Spleen (tissue), 11 donors: Measurements from ENCODE around the gene BNC1. TPM values are rescaled to one million over a fixed set of nuclear protein-coding genes. Genes with fewer than 3 reads are reported as not detected.

Source experiments
- DNase-seq: peaks from one replicate; pipeline ENCODE4 v3.0.0-alpha.2; 2020
- H3K27ac ChIP-seq, 8 donors: fragments of 200-600 bp; sonication (generic) in 7 of 8; 1 replicate in 4 of 8; 2 replicates in 4 of 8; pipeline versions ENCODE4 v1.5.0 to v1.8.0; 2016 to 2021; ENCODE audit warnings: inconsistent platforms in 4 of 8, mild to moderate bottlenecking in 4 of 8, moderate library complexity in 1 of 8
- H3K27me3 ChIP-seq, 7 donors: fragments of 200-600 bp; sonication (generic) in 6 of 7; replicated peaks in 1 of 7; 1 replicate in 4 of 7; 2 replicates in 3 of 7; pipeline versions ENCODE4 v1.5.0 to v1.8.0; 2016 to 2021; ENCODE audit warnings: inconsistent platforms in 3 of 7, mild to moderate bottlenecking in 1 of 7
- H3K36me3 ChIP-seq, 6 donors: fragments of 200-600 bp; sonication (generic) in 5 of 6; 1 replicate in 4 of 6; 2 replicates in 2 of 6; pipeline versions ENCODE4 v1.5.0 to v1.8.0; 2016 to 2021; ENCODE audit warnings: inconsistent platforms in 2 of 6
- H3K4me1 ChIP-seq, 6 donors: fragments of 200-600 bp; sonication (generic) in 5 of 6; 1 replicate in 3 of 6; 2 replicates in 3 of 6; pipeline versions ENCODE4 v1.5.0 to v1.8.0; 2016 to 2021; ENCODE audit warnings: inconsistent platforms in 3 of 6
- H3K4me3 ChIP-seq, 8 donors: fragments of 200-600 bp; sonication (generic) in 7 of 8; 1 replicate in 4 of 8; 2 replicates in 4 of 8; pipeline versions ENCODE4 v1.5.0 to v1.8.0; 2016 to 2021; ENCODE audit warnings: inconsistent platforms in 4 of 8, mild to moderate bottlenecking in 4 of 8, moderate library complexity in 2 of 8
- H3K9me3 ChIP-seq, 8 donors: fragments of 200-600 bp; sonication (generic) in 7 of 8; 1 replicate in 4 of 8; 2 replicates in 4 of 8; pipeline versions ENCODE4 v1.5.0 to v1.8.0; 2016 to 2021; ENCODE audit warnings: inconsistent platforms in 4 of 8
- POLR2A ChIP-seq, 3 donors: fragments of 450-650 bp; IDR thresholded peaks; one replicate each; pipeline ENCODE4 v1.5.1; 2017; ENCODE audit warnings: antibody characterized with exemption in 3 of 3, mild to moderate bottlenecking in 1 of 3
- POLR2AphosphoS5 ChIP-seq, 3 donors: sonication (generic); formaldehyde crosslinking; IDR thresholded peaks; one replicate each; pipeline ENCODE4 v1.5.1; 2017; ENCODE audit warnings: antibody characterized with exemption in 3 of 3
- WGBS, 5 donors: extraction: QIAGEN DNeasy Blood & Tissue Kit in 3 of 5; methylation state at CpG; one replicate each; pipeline versions ENCODE4 v1.1.5 to v1.1.7; 2013 to 2018; 5-methylcytosine and 5-hydroxymethylcytosine counted together
- intact Hi-C: fragments of 100-400 bp; cut with DNase I; formaldehyde crosslinking; loops from one replicate; pipeline ENCODE4 v1.15.0; 2023; ENCODE audit warnings: low total_unique reads
- polyA plus RNA-seq, 3 donors: library from polyadenylated mRNA; stranded (reverse); fragments of 200-250 nt; gene quantifications; one replicate each; pipeline ENCODE4 v1.2.1, GENCODE V29; 2013
- total RNA-seq, 7 donors: library from RNA; depleted of rRNA in 3 of 7; stranded (reverse); fragments of >200 nt in 3 of 7; fragmentation: NEBNext Ultra II Directional in 4 of 7; extraction: Animal tissue kit (Norgen Biotek cat#: 25700) in 4 of 7; gene quantifications; one replicate each; pipeline versions ENCODE4 v1.1.0 to v1.2.1, GENCODE V29; 2016 to 2021
- TF ChIP-seq, protein P1 (sequence below), 11 experiments: fragments of 200-600 bp in 7 of 11; fragments of 450-650 bp in 4 of 11; sonication (generic) in 4 of 11; IDR thresholded peaks in 8 of 11; conservative IDR thresholded peaks in 3 of 11; 1 replicate in 7 of 11; 2 replicates in 4 of 11; pipeline versions ENCODE4 v1.4.0 to v1.8.0; 2016 to 2021; ENCODE audit warnings: antibody characterized with exemption in 11 of 11, inconsistent platforms in 4 of 11, mild to moderate bottlenecking in 1 of 11
- donor health status: healthy with polysubstance abuse.
- donor health status: DM: no; HTN: no; CAD: no; lungs with moderate emphysema.
- donor health status: DM: no; HTN: no; CAD: no.
- donor health status: Bipolar disorder and iron deficiency.
- donor health status: healthy.
- donor health status: DM: no; HTN: no; CAD: no.
- donor health status: DM: yes; HTN: yes; CAD: no.

The BNC1 gene
- total and polyA plus RNA-seq, 10 donors = 0.02 to 0.41 (median 0.14) TPM; not detected in 2

GRCh38 chr15:83310521-83311456, 26.3 kb upstream of the BNC1 start:
- DNase-seq = no peak
- 46 to 59% (median 52%) methylated on average over 5 of the region's 5 CpGs for WGBS, 5 donors

GRCh38 chr15:83308671-83309070, 24.2 kb upstream of the BNC1 start:
- intact Hi-C loops = no loop called here
- 65 to 90% (median 79%) methylated on average over 5 of the region's 5 CpGs for WGBS, 5 donors

More at GRCh38 chr15:83310521-83311456, 26.3 kb upstream of the BNC1 start:
- peaks cover 0 to 5% (median 0%) of the 10 kb centered on the region in 7 donors for H3K27me3 ChIP-seq
- H3K9me3 ChIP-seq = no peaks in the 10 kb centered on the region
- intact Hi-C loops = no loop called here
- H3K4me1 ChIP-seq = peaks cover 0 to 7% (median 0%) of the 10 kb centered on the region in 6 donors
- no peaks in the 10 kb centered on the region for H3K36me3 ChIP-seq
- TF ChIP-seq POLR2A (IDR thresholded peaks at IDR 0.05) (no peak), POLR2AphosphoS5 (IDR thresholded peaks at IDR 0.05) (no peak)
- TF ChIP-seq, protein P1, sequence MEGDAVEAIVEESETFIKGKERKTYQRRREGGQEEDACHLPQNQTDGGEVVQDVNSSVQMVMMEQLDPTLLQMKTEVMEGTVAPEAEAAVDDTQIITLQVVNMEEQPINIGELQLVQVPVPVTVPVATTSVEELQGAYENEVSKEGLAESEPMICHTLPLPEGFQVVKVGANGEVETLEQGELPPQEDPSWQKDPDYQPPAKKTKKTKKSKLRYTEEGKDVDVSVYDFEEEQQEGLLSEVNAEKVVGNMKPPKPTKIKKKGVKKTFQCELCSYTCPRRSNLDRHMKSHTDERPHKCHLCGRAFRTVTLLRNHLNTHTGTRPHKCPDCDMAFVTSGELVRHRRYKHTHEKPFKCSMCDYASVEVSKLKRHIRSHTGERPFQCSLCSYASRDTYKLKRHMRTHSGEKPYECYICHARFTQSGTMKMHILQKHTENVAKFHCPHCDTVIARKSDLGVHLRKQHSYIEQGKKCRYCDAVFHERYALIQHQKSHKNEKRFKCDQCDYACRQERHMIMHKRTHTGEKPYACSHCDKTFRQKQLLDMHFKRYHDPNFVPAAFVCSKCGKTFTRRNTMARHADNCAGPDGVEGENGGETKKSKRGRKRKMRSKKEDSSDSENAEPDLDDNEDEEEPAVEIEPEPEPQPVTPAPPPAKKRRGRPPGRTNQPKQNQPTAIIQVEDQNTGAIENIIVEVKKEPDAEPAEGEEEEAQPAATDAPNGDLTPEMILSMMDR (IDR thresholded peaks at IDR 0.05 in 8 of 11, conservative IDR thresholded peaks at IDR 0.05 in 3 of 11) = no peak
- no peak overlapping the region for H3K4me3 ChIP-seq
- no peak overlapping the region for H3K27ac ChIP-seq

GRCh38 chr15:83306561-83306960, 22.1 kb upstream of the BNC1 start:
- 64 to 77% (median 71%) methylated on average over 3 of the region's 3 CpGs for WGBS, 5 donors
- intact Hi-C loops = no loop called here
- peaks cover 0 to 28% (median 0%) of the 10 kb centered on the region in 7 donors for H3K27me3 ChIP-seq

More at GRCh38 chr15:83308671-83309070, 24.2 kb upstream of the BNC1 start:
- TF ChIP-seq, protein P1 (IDR thresholded peaks at IDR 0.05 in 8 of 11, conservative IDR thresholded peaks at IDR 0.05 in 3 of 11) = no peak
- TF ChIP-seq POLR2A (IDR thresholded peaks at IDR 0.05) = no peak
- TF ChIP-seq POLR2AphosphoS5 (IDR thresholded peaks at IDR 0.05) = no peak
- peaks cover 0 to 7% (median 0%) of the 10 kb centered on the region in 6 donors for H3K4me1 ChIP-seq
- H3K9me3 ChIP-seq = no peaks in the 10 kb centered on the region
- no peaks in the 10 kb centered on the region for H3K36me3 ChIP-seq
- H3K27ac ChIP-seq = no peak overlapping the region
- no peak overlapping the region for H3K4me3 ChIP-seq
- H3K27me3 ChIP-seq = peaks cover 0 to 20% (median 0%) of the 10 kb centered on the region in 7 donors
- DNase-seq = no peak

More at GRCh38 chr15:83306561-83306960, 22.1 kb upstream of the BNC1 start:
- Histone ChIP-seq H3K4me1 (peaks cover 0 to 7% (median 0%) of the 10 kb centered on the region in 6 donors), H3K27ac (no peak overlapping the region), H3K4me3 (no peak overlapping the region), H3K9me3 (no peaks in the 10 kb centered on the region), H3K36me3 (no peaks in the 10 kb centered on the region)
- no peak for DNase-seq
- TF ChIP-seq, protein P1 (IDR thresholded peaks at IDR 0.05 in 8 of 11, conservative IDR thresholded peaks at IDR 0.05 in 3 of 11) = no peak
- TF ChIP-seq POLR2A (IDR thresholded peaks at IDR 0.05) (no peak), POLR2AphosphoS5 (IDR thresholded peaks at IDR 0.05) (no peak)
